ENCODE measurements around the gene ENG.
"Not testable (repeated sequence)": the region's sequence is repeated elsewhere in the genome, so short reads cannot be mapped to it uniquely, and the experiment has no call there.

The ENG gene

GRCh38 chr9:127883959-127884358, 29.5 kb upstream of the ENG start:
- no peaks in the 10 kb centered on the region for H4K20me1 ChIP-seq (ENCODE audit: insufficient read depth, low read length)
- H3K4me2 ChIP-seq (ENCODE audit: low read length), result no peak overlapping the region
- no peak overlapping the region for H3K4me3 ChIP-seq (ENCODE audit: low read length)
- H3K36me3 ChIP-seq (replicated peaks; ENCODE audit: low read depth, low read length), result peaks cover 17% of the 10 kb centered on the region
- peaks cover 10% of the 10 kb centered on the region for H3K4me1 ChIP-seq (ENCODE audit: low read length)
- no peaks in the 10 kb centered on the region for H3K9me3 ChIP-seq (ENCODE audit: insufficient read depth, low read length)
- no peak overlapping the region for H3K27ac ChIP-seq (ENCODE audit: low read length)
- no peaks in the 10 kb centered on the region for H3K27me3 ChIP-seq (ENCODE audit: low read depth, low read length)
- TF ChIP-seq CTCF (IDR thresholded peaks at IDR 0.05; ENCODE audit: low read depth, low read length) (no peak), EZH2phosphoT487 (IDR thresholded peaks at IDR 0.05; ENCODE audit: low read depth) (no peak)
- no peaks in the 10 kb centered on the region for H3K79me2 ChIP-seq (ENCODE audit: low read length)
- no peak overlapping the region for H2AFZ ChIP-seq (ENCODE audit: low read depth, low read length)
- H3K9ac ChIP-seq (ENCODE audit: low read length), result no peak overlapping the region

GRCh38 chr9:127881715-127882114, 27.3 kb upstream of the ENG start:
- H3K4me2 ChIP-seq (ENCODE audit: low read length); H3K79me2 ChIP-seq (ENCODE audit: low read length); H4K20me1 ChIP-seq (ENCODE audit: insufficient read depth, low read length); H3K27ac ChIP-seq (ENCODE audit: low read length); H3K36me3 ChIP-seq (replicated peaks; ENCODE audit: low read depth, low read length); H3K4me3 ChIP-seq (ENCODE audit: low read length); H3K9me3 ChIP-seq (ENCODE audit: insufficient read depth, low read length); H2AFZ ChIP-seq (ENCODE audit: low read depth, low read length); H3K9ac ChIP-seq (ENCODE audit: low read length); H3K27me3 ChIP-seq (ENCODE audit: low read depth, low read length): not testable (repeated sequence)
- peaks cover 15% of the 10 kb centered on the region for H3K4me1 ChIP-seq (ENCODE audit: low read length)

GRCh38 chr9:127880143-127880542, 25.7 kb upstream of the ENG start:
- no peaks in the 10 kb centered on the region for H3K9me3 ChIP-seq (ENCODE audit: insufficient read depth, low read length)
- H3K4me2 ChIP-seq (ENCODE audit: low read length), result peak overlapping the region; percentile 22; the same call in 1 of the 2 replicates
- H3K4me1 ChIP-seq (ENCODE audit: low read length), result peaks cover 15% of the 10 kb centered on the region
- H2AFZ ChIP-seq (ENCODE audit: low read depth, low read length), result no peak overlapping the region
- no peaks in the 10 kb centered on the region for H3K27me3 ChIP-seq (ENCODE audit: low read depth, low read length)
- no peaks in the 10 kb centered on the region for H3K79me2 ChIP-seq (ENCODE audit: low read length)
- H3K9ac ChIP-seq (ENCODE audit: low read length), result no peak overlapping the region
- no peaks in the 10 kb centered on the region for H3K36me3 ChIP-seq (replicated peaks; ENCODE audit: low read depth, low read length)
- H4K20me1 ChIP-seq (ENCODE audit: insufficient read depth, low read length), result no peaks in the 10 kb centered on the region
- H3K4me3 ChIP-seq (ENCODE audit: low read length), result no peak overlapping the region
- TF ChIP-seq CTCF (IDR thresholded peaks at IDR 0.05; ENCODE audit: low read depth, low read length), result no peak
- H3K27ac ChIP-seq (ENCODE audit: low read length), result no peak overlapping the region

- Histone ChIP-seq H4K20me1 (ENCODE audit: insufficient read depth, low read length) (no peaks in the 10 kb centered on the region), H3K9ac (ENCODE audit: low read length) (no peak overlapping the region), H3K79me2 (ENCODE audit: low read length) (no peaks in the 10 kb centered on the region), H3K27ac (ENCODE audit: low read length) (no peak overlapping the region), H3K36me3 (replicated peaks; ENCODE audit: low read depth, low read length) (no peaks in the 10 kb centered on the region), H3K4me1 (ENCODE audit: low read length) (peaks cover 15% of the 10 kb centered on the region), H2AFZ (ENCODE audit: low read depth, low read length) (no peak overlapping the region), H3K4me3 (ENCODE audit: low read length) (no peak overlapping the region), H3K27me3 (ENCODE audit: low read depth, low read length) (no peaks in the 10 kb centered on the region), H3K4me2 (ENCODE audit: low read length) (no peak overlapping the region), H3K9me3 (ENCODE audit: insufficient read depth, low read length) (no peaks in the 10 kb centered on the region)
- no peak for TF ChIP-seq CTCF (IDR thresholded peaks at IDR 0.05; ENCODE audit: low read depth, low read length)
- no peak for TF ChIP-seq EZH2phosphoT487 (IDR thresholded peaks at IDR 0.05; ENCODE audit: low read depth)
Measured at GRCh38 chr9:127878652-127879390, 24.4 kb upstream of the ENG start.
